MM.1S (cell line): Measurements from ENCODE around the gene RYK.

ENCODE experiments used
- DNase-seq: peaks from one replicate; pipeline ENCODE4 v3.0.0-alpha.2; 2015
- H2AFZ ChIP-seq: fragments of 300-600 bp; sonication (generic); 2 replicates; pipeline ENCODE4 v1.6.0; 2016; ENCODE audit warnings: antibody characterized with exemption, low read length
- H3F3A ChIP-seq: fragments of 300-600 bp; sonication (generic); 2 replicates; pipeline ENCODE4 v1.6.1; 2016; ENCODE audit warnings: mild to moderate bottlenecking, antibody characterized with exemption, low read length, moderate library complexity, mixed read lengths; ENCODE audit not compliant: insufficient read depth
- H3K27ac ChIP-seq: fragments of 300-600 bp; sonication (generic); 2 replicates; pipeline ENCODE4 v1.5.1; 2016; ENCODE audit warnings: mild to moderate bottlenecking, low read length
- H3K27me3 ChIP-seq: fragments of 300-600 bp; sonication (generic); replicated peaks from 2 replicates; pipeline ENCODE4 v1.6.0; 2016; ENCODE audit warnings: low read length; ENCODE audit not compliant: insufficient read depth
- H3K36me3 ChIP-seq: fragments of 300-600 bp; sonication (generic); replicated peaks from 2 replicates; pipeline ENCODE4 v1.6.1; 2016; ENCODE audit warnings: mild to moderate bottlenecking, low read length, mixed read lengths; ENCODE audit not compliant: insufficient read depth
- H3K4me1 ChIP-seq: fragments of 300-600 bp; sonication (generic); 2 replicates; pipeline ENCODE4 v1.6.1; 2016; ENCODE audit warnings: low read length, mixed read lengths
- H3K4me2 ChIP-seq: fragments of 300-600 bp; sonication (generic); 2 replicates; pipeline ENCODE4 v1.6.0; 2016; ENCODE audit warnings: low read depth, low read length
- H3K4me3 ChIP-seq: fragments of 300-600 bp; sonication (generic); 2 replicates; pipeline ENCODE4 v1.5.1; 2016; ENCODE audit warnings: low read length, mixed read lengths
- H3K79me2 ChIP-seq: fragments of 300-600 bp; sonication (generic); 2 replicates; pipeline ENCODE4 v1.6.1; 2016; ENCODE audit warnings: mixed run types, low read length, mixed read lengths
- H3K9ac ChIP-seq: fragments of 300-600 bp; sonication (generic); 2 replicates; pipeline ENCODE4 v1.6.1; 2016; ENCODE audit warnings: low read length, mixed read lengths
- H3K9me2 ChIP-seq: fragments of 300-600 bp; sonication (generic); replicated peaks from 2 replicates; pipeline ENCODE4 v1.6.1; 2016; ENCODE audit warnings: mild to moderate bottlenecking, low read length, mixed read lengths; ENCODE audit not compliant: insufficient read depth
- H3K9me3 ChIP-seq: fragments of 300-600 bp; sonication (generic); replicated peaks from 2 replicates; pipeline ENCODE4 v1.6.1; 2016; ENCODE audit warnings: mild to moderate bottlenecking, low read length, mixed read lengths; ENCODE audit not compliant: insufficient read depth
- H4K20me1 ChIP-seq: fragments of 300-600 bp; sonication (generic); 2 replicates; pipeline ENCODE4 v1.6.1; 2016; ENCODE audit warnings: mild to moderate bottlenecking, low read length, moderate library complexity, mixed read lengths; ENCODE audit not compliant: insufficient read depth
- CTCF ChIP-seq: fragments of 300-600 bp; sonication (generic); IDR thresholded peaks from 2 replicates; pipeline ENCODE4 v1.5.1; 2016; ENCODE audit warnings: antibody characterized with exemption, low read length, mixed read lengths
- EZH2 ChIP-seq: fragments of 300-600 bp; sonication (generic); optimal IDR thresholded peaks from 2 replicates; pipeline ENCODE3; 2017; ENCODE audit warnings: low read depth, mild to moderate bottlenecking, antibody characterized with exemption, low read length, mixed read lengths
- EZH2phosphoT487 ChIP-seq: fragments of 300-600 bp; sonication (generic); IDR thresholded peaks from 2 replicates; pipeline ENCODE4 v1.6.1; 2018; ENCODE audit warnings: antibody characterized with exemption, low read length

RYK gene

GRCh38 chr3:134189849-134190248, 60.8 kb downstream of the RYK start:
- Histone ChIP-seq H3K4me1 (no peaks in the 10 kb centered on the region), H3K79me2 (no peaks in the 10 kb centered on the region), H3K4me3 (no peak overlapping the region), H3K9me2 (no peaks in the 10 kb centered on the region), H3K4me2 (no peak overlapping the region), H3F3A (no peaks in the 10 kb centered on the region), H3K9ac (no peak overlapping the region), H3K27ac (no peak overlapping the region), H3K36me3 (no peaks in the 10 kb centered on the region), H2AFZ (no peak overlapping the region), H3K9me3 (no peaks in the 10 kb centered on the region), H3K27me3 (no peaks in the 10 kb centered on the region), H4K20me1 (no peaks in the 10 kb centered on the region)
- TF ChIP-seq EZH2phosphoT487 (no peak), EZH2 (no peak), CTCF (no peak)
- no peak for DNase-seq

GRCh38 chr3:134186391-134186790, 64.3 kb downstream of the RYK start:
- Histone ChIP-seq H3K4me3 (no peak overlapping the region), H3K9me2 (no peaks in the 10 kb centered on the region), H3K9me3 (no peaks in the 10 kb centered on the region), H3K27me3 (no peaks in the 10 kb centered on the region), H3K36me3 (no peaks in the 10 kb centered on the region), H4K20me1 (no peaks in the 10 kb centered on the region), H3F3A (0 out of 2 replicates have a peak, but pooled peaks cover 5% of the 10 kb centered on the region), H3K4me1 (peaks cover 16% of the 10 kb centered on the region), H3K9ac (no peak overlapping the region), H3K27ac (no peak overlapping the region), H3K4me2 (no peak overlapping the region), H3K79me2 (no peaks in the 10 kb centered on the region), H2AFZ (no peak overlapping the region)
- no peak for DNase-seq
- TF ChIP-seq CTCF (no peak), EZH2phosphoT487 (no peak), EZH2 (no peak)

- Histone ChIP-seq H4K20me1 (no peaks in the 10 kb centered on the region), H3K79me2 (no peaks in the 10 kb centered on the region), H3K4me3 (no peak overlapping the region), H3K36me3 (no peaks in the 10 kb centered on the region), H2AFZ (no peak overlapping the region), H3K27me3 (no peaks in the 10 kb centered on the region), H3K9me2 (no peaks in the 10 kb centered on the region), H3F3A (0 out of 2 replicates have a peak, but pooled peaks cover 5% of the 10 kb centered on the region), H3K27ac (no peak overlapping the region), H3K9ac (no peak overlapping the region), H3K9me3 (no peaks in the 10 kb centered on the region), H3K4me2 (no peak overlapping the region), H3K4me1 (peaks cover 16% of the 10 kb centered on the region)
- TF ChIP-seq EZH2phosphoT487 (no peak), EZH2 (no peak), CTCF (no peak)
- no peak for DNase-seq
Measured at GRCh38 chr3:134180761-134181160, 69.9 kb downstream of the RYK start.
